NCI-H69 (cell line): Measurements from ENCODE around the gene RNF144A.
A peak's percentile ranks its signal among the peaks of the same experiment; 100 is the strongest.

Source experiments
- DNase-seq: peaks from one replicate; lab custom pipeline; 2025; lab: John Stamatoyannopoulos, UW

Gene RNF144A

DNA sequence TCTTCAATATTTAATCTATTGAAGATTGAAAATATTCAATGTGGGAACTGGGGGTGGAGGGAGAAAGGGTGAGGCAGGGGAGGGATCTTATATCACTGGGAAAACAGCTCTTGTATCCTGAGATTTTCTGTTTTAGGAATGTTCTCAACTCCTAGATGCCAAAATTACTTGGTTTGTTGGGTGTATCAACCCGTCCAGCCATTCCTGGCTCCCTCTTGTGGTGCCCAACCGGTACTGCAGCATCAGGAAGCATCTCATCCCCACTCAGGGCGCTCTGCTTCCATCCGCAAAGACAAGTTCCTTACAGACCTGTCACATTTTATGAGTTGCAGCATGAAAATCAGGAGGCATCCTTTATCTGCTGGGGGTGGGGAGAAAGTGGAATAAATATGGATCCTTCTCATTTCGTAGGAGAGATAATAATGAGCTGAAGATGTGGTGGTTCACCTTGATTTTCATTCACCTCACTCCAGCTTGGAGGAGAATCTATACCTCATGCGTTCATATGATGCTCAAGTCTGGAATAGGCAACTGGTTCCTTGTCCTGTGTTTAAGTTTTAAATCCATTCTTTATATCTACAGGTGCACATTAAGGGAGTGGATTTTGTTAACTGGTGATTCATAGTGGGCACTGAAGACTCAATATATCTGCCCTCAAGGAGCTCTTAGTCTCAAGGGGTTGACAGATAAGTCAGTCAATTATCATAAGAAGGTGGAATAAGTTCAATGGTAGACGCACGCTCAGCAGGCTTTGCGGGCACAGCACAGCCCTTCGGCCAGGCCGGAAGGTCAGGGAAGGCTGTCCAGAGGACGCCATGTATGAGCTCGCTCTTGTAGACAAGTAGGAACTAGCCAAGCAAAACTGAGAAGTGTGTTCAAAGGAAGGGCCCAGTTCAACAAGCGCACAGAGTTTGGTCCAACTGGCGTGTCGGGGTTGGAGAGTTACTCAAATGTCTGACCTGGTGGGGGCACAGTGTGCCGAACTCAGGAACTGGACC lies 127.3 kb downstream of the RNF144A start:
- peak; percentile 38 for DNase-seq

DNA sequence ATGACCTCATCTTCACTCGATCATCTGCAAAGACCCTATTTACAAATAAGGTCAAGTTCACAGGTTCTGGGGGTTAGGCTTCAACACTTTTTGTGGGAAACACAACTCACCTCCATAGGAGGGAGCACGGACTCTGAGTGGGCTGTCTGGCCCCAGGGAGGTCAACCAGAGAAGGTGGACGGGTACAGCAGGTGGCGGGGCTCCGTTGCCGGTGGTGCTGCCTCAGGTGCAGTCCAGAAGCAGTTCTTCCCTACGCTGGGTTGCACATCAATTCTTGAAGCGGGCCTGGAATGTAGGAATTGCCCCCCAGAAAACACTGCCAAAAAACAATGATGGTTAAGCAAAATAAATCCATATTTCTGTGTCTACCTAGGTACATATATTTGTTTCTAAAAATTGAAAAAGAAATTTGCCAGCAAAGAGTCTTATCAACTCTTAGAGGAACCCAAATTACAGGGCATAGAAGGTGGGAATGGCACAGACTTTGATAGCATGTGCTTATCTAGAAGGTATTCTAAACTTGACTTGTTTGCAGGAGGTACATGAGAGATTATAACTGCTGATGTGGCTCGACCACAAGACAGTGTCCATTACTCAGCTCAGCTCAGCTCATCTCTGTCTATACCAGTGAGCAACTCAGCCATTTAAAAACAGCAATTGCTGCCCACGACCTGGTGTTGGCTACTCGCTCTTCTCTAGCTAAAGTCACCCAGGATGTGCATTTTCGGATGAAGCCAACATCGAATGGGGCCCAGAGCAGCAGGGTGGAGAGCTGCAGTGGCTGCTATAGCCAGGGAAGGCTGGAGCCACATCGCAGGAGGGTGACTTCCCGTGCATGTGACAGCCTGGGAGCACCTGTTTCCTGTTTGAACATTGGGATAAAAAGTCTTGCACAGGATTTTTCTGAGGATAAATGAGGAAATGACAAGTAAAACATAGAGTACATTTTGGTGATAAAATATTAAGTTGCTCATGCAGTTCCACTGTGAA lies 128.7 kb downstream of the RNF144A start:
- no peak for DNase-seq

DNA sequence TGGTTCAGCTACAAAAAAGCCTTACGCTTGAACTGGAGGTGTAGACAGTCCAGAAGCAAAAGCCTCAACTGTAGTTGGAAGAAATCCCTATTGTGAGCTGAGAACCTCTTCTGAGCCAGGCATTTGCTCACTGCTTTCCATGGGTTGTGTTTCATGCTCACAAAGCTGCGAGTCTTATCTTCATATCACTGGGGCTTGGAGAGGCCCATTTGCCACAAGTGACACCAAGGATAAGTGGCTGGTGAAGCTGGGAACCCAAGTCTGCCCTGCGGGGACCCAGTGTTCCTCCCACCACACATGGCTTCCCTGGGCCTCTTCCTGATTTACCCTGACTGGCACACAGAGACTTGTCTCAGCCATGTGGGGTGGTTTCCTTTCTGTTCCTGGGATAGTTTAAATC lies 130.4 kb downstream of the RNF144A start:
- no peak for DNase-seq

GRCh38 chr2:7048762-7049294 lies 131.6 kb downstream of the RNF144A start:
- DNase-seq: no peak

DNA sequence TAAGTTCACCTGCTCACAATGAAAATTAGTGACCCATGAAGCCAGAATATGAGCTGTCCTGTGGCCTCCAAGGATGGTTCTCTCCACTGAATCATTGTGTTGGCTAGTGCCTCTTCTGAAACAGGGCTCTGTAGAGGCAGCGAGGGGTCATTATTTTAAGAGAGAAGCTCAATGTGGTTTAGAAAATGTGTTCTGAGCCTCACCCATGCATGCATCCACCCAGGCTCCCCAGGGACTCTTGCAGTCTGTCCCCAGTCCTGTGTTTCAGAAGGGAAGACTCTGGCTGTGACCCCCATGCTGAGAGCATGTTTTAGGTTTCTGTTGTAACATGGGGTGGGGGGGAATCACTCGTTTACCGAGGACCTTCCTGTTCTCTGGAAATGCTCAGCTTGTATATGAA lies 135.2 kb downstream of the RNF144A start:
- DNase-seq: peak; percentile 9

DNA sequence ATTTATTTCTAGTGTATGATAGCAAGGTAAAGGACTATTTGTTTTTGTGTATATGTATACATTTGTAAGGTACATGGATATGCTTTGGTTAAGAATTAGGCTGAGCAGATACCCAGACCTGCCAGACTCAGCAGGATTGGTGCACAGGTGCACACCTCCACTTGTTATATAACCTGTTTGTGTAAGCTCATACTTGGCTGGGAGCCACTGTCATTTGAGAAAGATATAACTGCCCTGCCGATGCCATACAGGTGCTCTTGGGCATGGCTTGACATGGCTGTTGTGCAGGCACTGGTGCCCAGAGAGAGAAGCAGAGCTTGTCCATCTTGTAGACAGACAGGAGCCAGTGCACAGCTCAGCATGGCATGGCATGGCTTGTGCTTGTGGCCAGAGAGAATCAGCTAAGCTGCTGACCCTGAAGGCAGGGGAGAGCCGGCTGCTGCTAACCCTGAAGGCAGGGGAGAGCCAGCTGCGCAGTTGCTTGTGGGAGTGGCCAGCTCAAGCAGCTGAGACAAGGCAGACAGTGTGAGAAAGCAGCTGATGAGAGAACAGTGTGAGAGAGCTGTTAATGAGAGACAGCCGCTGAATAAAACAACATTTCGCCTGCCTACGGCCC lies 136.5 kb downstream of the RNF144A start:
- peak; percentile 83 for DNase-seq

DNA sequence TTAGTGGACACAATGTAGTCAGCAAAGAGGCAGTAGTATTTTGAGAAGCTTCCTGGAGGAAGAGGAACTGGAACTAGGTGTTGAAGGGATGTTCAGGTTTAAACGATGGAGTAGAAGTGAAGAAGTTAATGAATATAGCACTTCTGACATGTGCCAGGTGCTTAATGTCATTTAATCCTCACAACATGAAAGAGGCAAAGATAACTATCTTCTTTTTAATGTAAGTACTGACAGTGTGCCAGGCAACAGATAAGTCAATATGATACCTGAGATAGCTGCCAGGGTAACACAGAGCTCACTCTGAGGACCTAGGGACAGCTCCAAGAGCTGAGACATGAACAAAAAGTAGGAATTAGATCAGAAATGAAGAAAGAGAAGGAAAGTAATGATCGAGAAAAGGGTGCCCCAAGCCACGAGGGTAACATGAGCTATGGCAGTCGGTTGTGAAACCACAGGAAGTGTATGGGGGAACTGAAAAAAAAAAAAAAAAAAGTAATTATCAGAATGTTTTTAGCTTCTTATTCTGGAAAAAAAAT lies 140.7 kb downstream of the RNF144A start:
- DNase-seq: peak; percentile 11

DNA sequence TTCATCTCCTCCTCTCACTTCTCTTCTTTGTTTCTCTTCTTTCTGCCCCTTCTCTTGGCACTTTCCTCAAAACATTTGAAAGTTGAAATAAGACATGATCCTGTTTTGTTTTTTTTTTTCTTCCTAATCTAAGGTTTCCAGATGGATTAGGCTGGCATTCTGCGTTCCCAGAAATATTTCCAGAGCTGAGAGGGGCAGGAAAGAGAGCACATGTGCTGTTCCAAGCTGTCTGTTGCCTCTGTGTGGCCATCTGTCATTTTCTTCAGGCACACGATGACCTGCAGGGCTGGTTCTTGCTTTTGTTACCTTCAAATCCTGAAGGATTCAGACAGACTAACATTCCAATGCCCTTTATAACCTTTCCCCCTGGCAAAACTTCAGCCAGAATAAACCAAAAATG lies 142.9 kb downstream of the RNF144A start:
- DNase-seq: no peak

- no peak for DNase-seq
Measured at GRCh38 chr2:7060631-7061449, 143.6 kb downstream of the RNF144A start.

DNA sequence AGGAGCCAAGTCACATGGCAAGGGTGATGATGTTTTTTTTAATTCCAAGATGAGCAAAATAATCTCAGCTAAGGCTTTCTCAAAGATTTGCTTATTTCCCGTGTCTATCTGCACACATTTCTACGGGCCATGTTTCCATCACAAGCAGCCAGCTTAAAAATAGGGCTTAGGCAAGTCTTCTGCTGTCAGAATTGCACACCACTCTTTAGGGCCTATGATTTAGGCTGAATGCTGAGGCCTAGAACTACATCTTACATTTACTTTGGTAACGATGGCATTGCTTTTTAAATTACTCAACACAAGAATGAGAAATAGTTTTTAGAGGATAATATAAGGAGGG lies 144.2 kb downstream of the RNF144A start:
- DNase-seq: no peak

DNA sequence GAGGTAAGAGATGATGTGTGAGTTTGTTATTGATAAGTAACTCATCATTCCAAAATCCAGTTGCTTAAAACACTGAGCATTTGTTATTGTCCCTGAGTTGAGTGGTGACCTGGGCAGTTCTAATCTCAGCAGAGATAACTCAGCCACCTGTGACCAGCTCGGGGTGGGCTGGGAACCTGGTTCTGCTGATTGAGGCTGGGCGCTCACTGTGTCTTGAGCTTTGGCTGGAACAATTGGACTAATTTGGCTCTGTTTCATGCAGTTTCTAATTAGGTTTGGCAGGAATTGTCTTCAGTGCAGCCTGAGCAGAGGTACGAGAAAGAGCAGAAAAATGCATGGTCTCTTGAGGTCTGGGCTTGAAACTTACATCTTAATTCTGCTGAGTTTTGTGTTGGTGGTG lies 144.7 kb downstream of the RNF144A start:
- DNase-seq: no peak

DNA sequence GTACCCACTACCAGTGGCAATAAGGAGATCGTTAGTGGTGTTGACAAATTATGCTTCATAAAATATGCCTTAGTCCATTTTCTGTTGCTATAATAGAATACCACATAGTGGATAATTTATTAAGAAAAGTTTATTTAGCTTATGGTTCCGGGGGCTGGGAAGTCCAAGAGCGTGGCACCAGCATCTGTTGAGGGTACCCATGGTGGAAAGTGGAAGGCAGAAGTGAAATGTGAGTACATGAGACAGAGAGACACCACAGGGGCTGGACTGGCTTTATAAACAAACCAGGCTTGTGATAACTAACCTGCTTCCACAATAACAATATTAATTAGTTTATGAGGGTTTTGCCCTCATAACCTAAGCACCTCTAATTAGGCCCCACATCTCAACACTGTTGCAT lies 146.6 kb downstream of the RNF144A start:
- DNase-seq: no peak

- no peak for DNase-seq
Measured at GRCh38 chr2:7068457-7068856, 151.2 kb downstream of the RNF144A start.

GRCh38 chr2:7070483-7070882 lies 153.3 kb downstream of the RNF144A start:
- DNase-seq: no peak

DNA sequence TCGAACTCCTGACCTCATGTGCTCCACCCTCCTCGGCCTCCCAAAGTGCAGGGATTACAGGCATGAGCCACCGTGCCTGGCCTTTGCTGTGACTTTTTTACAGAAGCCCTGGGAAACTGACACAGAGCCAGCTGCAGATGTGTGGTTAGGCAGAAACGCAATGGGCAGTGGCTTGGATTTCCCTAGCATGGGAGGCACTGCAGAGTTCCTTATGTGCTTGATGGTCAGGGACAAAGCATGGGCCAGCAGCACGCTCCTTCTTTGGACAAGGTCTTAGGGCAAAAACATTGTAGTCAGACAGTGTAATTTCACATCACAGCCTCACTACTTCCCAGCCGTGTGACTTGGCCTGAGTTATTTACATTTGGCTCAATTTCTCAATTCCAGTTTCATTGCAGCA lies 153.9 kb downstream of the RNF144A start:
- DNase-seq: no peak

DNA sequence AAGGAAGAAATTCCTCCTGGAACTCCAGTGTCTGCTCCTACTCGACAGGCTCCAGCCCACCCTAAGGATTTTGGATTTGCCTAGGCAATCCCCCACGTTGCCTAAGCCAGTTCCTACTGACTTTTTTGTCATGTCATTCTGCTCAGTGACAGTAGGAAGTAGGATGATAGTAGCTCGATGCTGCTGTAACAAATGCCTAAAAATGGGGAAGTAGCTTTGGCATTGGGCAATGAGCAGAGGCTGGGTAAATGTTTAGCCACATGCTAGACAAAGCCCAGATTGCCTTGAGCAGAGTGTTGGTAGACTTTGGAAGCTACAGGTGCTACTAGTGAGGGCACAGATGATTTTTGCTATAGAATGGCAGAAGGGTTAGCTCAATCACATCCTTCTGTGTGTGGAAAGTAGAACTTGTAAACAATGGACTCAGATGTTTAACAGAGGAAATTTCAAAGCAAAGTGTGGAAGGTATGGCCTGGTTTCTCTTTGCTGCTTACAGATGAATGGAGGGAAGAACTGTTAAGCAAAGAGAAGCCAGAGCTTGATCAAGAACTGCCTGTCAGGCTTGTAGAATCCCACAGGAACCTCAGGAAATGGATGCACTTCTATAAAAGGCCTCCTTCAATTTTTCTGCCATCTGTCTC lies 154.8 kb downstream of the RNF144A start:
- no peak for DNase-seq

DNA sequence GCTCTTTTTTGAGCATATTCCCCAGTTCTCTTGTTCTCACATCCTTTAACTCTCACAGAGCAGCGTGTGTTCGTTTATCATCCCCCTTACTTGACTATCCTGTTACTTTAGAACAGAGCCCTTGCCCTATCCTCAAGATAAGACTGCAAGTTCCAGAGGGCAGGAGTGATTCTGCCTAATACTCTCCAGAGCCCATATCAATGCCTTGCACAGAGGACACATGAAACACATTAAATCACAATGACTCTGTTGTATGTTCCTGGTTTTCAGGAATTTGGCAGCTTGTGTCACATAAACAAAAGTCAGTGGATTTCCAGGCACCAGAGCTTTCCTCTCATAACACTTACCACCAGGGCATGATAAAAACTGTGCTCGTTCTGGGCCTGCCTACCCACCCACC lies 156.7 kb downstream of the RNF144A start:
- DNase-seq: no peak

- no peak for DNase-seq
Measured at GRCh38 chr2:7075834-7076233, 158.6 kb downstream of the RNF144A start.

DNA sequence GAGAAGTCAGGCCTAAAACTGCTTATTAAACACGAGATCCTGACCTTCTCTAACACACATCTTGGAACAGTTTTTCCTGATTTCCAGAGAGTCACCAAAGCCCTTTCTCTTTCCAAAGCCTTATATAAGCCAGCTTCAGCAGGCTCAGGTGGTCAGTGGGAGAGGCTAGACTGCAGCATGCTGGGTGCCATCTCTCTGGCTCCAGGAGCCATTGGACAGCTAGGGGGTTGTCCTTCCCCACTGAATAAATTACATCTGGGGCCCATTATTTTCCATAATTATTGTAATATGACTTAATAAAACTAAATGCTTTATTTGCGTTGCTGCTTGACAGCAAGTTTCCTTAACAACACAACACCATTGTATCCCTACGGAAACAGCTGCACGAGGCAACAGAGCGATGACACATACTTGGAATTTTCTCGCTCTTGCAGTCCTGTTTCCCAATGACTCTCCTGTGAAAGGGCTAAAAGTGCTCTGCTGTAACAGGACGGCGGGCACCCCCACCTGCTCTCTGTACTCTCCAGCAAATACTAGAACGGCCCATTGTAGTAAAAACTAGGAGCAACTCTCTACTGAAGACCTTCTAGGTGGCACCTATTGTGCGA lies 160.6 kb downstream of the RNF144A start:
- no peak for DNase-seq
